HL-60 (cell line): ENCODE measurements around the gene SARS2.

ENCODE experiments used
- DNase-seq, 2 experiments: peaks; one replicate each; pipeline ENCODE4 v3.0.0-alpha.2; 2010 to 2020; ENCODE audit warnings: low read depth in 1 of 2, low spot score in 1 of 2
- H3K27ac ChIP-seq: fragments of 250-450 bp; sonication (Bioruptor Pico); replicated peaks from 2 replicates; pipeline ENCODE4 v1.5.1; 2020; ENCODE audit warnings: mild to moderate bottlenecking, moderate library complexity
- H3K27me3 ChIP-seq: fragments of 250-450 bp; sonication (Bioruptor Pico); 2 replicates; pipeline ENCODE4 v1.5.1; 2021; ENCODE audit warnings: mild to moderate bottlenecking, moderate library complexity; ENCODE audit not compliant: insufficient read depth, poor library complexity, severe bottlenecking
- H3K4me3 ChIP-seq: replicated peaks from 2 replicates; pipeline ENCODE4 v1.5.1; 2011; ENCODE audit warnings: mild to moderate bottlenecking, control low read depth, low read length; ENCODE audit not compliant: insufficient read depth
- GABPA ChIP-seq: IDR thresholded peaks from 2 replicates; pipeline ENCODE4 v1.6.1; 2012; ENCODE audit warnings: low read depth
- POLR2AphosphoS5 ChIP-seq: IDR thresholded peaks from 2 replicates; pipeline ENCODE4 v1.6.1; 2012; ENCODE audit warnings: low read depth
- SPI1 ChIP-seq: IDR thresholded peaks from 2 replicates; pipeline ENCODE4 v1.6.1; 2012; ENCODE audit warnings: low read depth, mild to moderate bottlenecking, borderline replicate concordance
- TF ChIP-seq, protein P1 (sequence below): IDR thresholded peaks from 2 replicates; pipeline ENCODE4 v1.6.1; 2012; ENCODE audit warnings: low read depth; ENCODE audit not compliant: insufficient replicate concordance
- TF ChIP-seq, protein P2 (sequence below): IDR thresholded peaks from one replicate; pipeline ENCODE4 v1.5.1; 2011; ENCODE audit warnings: low read length, control low read depth, inconsistent platforms; ENCODE audit not compliant: insufficient read depth

Gene SARS2

DNA sequence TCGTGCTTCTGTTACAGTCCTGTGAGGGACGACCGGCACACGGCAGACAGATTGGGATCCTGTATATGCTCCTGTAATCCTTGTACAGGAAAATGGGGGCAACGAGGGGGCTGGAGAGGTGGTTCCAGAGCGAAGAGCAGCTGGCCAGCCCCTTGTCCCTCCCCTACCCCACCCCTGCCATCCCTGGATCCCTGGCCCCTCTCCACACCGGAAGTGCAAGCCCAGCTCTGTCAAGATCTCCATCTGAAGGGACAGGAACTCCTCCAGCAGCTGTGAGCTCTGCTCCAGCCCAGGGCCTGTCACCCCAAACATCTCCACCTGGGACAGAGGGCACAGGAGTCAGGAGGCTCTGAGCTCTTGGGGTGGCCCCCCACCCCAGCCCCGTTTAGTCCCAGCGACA lies 13.0 kb downstream of the SARS2 start:
- TF ChIP-seq, protein P1, sequence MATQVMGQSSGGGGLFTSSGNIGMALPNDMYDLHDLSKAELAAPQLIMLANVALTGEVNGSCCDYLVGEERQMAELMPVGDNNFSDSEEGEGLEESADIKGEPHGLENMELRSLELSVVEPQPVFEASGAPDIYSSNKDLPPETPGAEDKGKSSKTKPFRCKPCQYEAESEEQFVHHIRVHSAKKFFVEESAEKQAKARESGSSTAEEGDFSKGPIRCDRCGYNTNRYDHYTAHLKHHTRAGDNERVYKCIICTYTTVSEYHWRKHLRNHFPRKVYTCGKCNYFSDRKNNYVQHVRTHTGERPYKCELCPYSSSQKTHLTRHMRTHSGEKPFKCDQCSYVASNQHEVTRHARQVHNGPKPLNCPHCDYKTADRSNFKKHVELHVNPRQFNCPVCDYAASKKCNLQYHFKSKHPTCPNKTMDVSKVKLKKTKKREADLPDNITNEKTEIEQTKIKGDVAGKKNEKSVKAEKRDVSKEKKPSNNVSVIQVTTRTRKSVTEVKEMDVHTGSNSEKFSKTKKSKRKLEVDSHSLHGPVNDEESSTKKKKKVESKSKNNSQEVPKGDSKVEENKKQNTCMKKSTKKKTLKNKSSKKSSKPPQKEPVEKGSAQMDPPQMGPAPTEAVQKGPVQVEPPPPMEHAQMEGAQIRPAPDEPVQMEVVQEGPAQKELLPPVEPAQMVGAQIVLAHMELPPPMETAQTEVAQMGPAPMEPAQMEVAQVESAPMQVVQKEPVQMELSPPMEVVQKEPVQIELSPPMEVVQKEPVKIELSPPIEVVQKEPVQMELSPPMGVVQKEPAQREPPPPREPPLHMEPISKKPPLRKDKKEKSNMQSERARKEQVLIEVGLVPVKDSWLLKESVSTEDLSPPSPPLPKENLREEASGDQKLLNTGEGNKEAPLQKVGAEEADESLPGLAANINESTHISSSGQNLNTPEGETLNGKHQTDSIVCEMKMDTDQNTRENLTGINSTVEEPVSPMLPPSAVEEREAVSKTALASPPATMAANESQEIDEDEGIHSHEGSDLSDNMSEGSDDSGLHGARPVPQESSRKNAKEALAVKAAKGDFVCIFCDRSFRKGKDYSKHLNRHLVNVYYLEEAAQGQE, result no peak
- no peak for TF ChIP-seq POLR2AphosphoS5
- no peak for TF ChIP-seq SPI1
- no peak for TF ChIP-seq GABPA
- TF ChIP-seq, protein P2, sequence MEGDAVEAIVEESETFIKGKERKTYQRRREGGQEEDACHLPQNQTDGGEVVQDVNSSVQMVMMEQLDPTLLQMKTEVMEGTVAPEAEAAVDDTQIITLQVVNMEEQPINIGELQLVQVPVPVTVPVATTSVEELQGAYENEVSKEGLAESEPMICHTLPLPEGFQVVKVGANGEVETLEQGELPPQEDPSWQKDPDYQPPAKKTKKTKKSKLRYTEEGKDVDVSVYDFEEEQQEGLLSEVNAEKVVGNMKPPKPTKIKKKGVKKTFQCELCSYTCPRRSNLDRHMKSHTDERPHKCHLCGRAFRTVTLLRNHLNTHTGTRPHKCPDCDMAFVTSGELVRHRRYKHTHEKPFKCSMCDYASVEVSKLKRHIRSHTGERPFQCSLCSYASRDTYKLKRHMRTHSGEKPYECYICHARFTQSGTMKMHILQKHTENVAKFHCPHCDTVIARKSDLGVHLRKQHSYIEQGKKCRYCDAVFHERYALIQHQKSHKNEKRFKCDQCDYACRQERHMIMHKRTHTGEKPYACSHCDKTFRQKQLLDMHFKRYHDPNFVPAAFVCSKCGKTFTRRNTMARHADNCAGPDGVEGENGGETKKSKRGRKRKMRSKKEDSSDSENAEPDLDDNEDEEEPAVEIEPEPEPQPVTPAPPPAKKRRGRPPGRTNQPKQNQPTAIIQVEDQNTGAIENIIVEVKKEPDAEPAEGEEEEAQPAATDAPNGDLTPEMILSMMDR, result no peak
- H3K27me3 ChIP-seq, result no peaks in the 10 kb centered on the region
- H3K4me3 ChIP-seq, result no peak overlapping the region
- no peak overlapping the region for H3K27ac ChIP-seq
- no peak for DNase-seq

DNA sequence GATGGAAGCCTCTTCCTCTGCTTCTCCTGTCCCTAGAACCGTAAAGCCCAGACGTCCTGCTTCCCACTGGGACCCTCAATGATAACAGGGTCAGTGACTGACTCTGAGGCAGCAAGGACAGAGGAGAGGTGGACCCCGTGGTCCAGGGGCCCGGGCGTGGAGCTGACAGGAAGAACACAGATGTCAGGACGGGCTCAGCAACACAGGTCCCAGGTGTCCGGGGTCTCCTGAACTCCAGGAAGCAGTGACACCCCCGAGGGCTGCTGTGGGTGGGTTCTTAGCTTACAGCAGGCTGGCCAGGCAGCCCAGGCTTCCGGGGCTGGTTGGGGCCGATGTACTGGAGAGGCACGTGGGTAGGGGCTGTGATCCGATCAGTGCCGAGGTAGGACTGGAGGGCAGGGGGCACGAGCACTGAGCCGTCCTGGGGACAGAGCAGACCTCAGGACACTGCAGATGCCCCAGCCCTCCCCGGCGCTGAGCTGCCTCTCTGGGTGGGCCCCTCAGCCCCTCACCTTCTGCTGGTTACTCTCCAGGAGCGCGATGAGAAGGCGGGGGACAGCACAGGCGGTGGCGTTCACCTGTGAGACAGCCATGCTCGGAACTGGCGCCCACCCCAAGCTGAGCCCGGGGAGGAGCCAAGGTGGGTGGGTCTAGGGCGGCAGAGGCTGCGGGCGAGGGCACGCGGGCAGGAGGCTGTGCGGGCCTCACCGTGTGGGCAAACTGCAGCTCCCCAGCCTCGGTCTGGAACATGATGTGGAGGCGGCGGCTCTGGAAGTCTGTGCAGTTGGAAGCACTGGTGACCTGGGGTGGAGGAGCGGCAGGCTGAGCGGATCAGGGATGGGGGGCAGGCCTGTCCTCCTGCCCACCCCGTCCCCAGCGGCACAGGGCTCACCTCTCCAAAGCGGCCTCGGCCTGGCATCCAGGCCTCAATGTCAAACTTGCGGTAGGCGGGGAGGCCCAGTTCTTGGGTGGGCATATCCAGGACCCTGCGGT lies 14.9 kb downstream of the SARS2 start:
- Histone ChIP-seq H3K27me3 (no peaks in the 10 kb centered on the region), H3K4me3 (no peak overlapping the region), H3K27ac (no peak overlapping the region)
- TF ChIP-seq, protein P2, result no peak
- TF ChIP-seq, protein P1, result no peak
- no peak for TF ChIP-seq POLR2AphosphoS5
- no peak for TF ChIP-seq GABPA
- no peak for TF ChIP-seq SPI1
- DNase-seq, result no peak

DNA sequence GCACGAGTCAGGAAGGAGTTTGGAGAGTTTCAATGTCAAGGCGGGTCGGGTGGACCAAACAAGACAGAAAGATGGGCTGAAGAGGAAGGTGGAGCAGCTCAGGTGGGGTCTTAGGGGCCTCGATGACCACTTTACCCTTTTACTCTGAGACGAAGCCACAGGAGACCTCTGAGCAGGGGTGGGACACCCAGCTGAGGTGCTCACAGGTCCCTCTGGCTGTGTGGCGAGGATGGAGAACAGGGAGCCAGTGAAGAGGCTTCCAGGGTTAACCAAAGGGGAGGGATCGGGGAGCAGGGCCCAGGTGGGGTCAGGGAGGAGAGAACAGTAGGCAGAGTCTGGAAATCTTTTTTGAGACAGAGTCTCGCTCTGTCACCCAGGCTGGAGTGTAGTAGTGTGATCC lies 16.6 kb downstream of the SARS2 start:
- no peak for TF ChIP-seq POLR2AphosphoS5
- TF ChIP-seq, protein P2, result no peak
- TF ChIP-seq, protein P1, result no peak
- no peak for TF ChIP-seq SPI1
- TF ChIP-seq GABPA, result no peak
- DNase-seq, result no peak
- Histone ChIP-seq H3K4me3 (no peak overlapping the region), H3K27ac (no peak overlapping the region), H3K27me3 (no peaks in the 10 kb centered on the region)
